ENCODE measurements around the gene AKR1B15.

DNA sequence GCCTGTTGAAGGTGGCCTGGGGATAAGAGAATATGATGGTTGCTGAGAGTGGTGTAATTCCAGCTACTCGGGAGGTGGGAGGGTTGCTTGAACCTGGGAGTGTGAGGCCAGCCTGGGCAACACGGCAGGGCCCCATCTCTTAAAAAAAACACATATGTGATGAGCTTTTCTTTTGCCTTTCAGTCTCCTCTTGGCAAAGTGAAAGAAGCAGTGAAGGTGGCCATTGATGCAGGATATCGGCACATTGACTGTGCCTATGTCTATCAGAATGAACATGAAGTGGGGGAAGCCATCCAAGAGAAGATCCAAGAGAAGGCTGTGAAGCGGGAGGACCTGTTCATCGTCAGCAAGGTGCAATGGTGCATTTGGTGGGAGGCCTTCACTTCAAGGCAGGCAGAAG is 18.4 kb upstream of the AKR1B15 start:
- no peak for TF ChIP-seq EZH2phosphoT487 (IDR thresholded peaks at IDR 0.05)
- TF ChIP-seq, protein P1, sequence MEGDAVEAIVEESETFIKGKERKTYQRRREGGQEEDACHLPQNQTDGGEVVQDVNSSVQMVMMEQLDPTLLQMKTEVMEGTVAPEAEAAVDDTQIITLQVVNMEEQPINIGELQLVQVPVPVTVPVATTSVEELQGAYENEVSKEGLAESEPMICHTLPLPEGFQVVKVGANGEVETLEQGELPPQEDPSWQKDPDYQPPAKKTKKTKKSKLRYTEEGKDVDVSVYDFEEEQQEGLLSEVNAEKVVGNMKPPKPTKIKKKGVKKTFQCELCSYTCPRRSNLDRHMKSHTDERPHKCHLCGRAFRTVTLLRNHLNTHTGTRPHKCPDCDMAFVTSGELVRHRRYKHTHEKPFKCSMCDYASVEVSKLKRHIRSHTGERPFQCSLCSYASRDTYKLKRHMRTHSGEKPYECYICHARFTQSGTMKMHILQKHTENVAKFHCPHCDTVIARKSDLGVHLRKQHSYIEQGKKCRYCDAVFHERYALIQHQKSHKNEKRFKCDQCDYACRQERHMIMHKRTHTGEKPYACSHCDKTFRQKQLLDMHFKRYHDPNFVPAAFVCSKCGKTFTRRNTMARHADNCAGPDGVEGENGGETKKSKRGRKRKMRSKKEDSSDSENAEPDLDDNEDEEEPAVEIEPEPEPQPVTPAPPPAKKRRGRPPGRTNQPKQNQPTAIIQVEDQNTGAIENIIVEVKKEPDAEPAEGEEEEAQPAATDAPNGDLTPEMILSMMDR (IDR thresholded peaks at IDR 0.05), result no peak

Measured in neural progenitor cell (in vitro differentiated cells).